Thymus (tissue), 11 donors: ENCODE results near the gene DOK1. TPM values are rescaled to one million over a fixed set of nuclear protein-coding genes. Genes with fewer than 3 reads are reported as not detected.

Experiments
- DNase-seq, 9 donors: peaks; one replicate each; pipeline ENCODE4 v3.0.0-alpha.2; 2013; ENCODE audit warnings: low spot score in 9 of 9, low read depth in 6 of 9, missing footprints in 1 of 9
- H3K27ac ChIP-seq, 2 donors: one replicate each; pipeline ENCODE4 v1.5.1; 2013; ENCODE audit warnings: control low read depth in 1 of 2, low read depth in 1 of 2, low read length in 1 of 2, mild to moderate bottlenecking in 1 of 2, moderate library complexity in 1 of 2
- H3K27me3 ChIP-seq, 2 donors: one replicate each; pipeline ENCODE4 v1.5.1; 2013; ENCODE audit warnings: low read length in 1 of 2; ENCODE audit not compliant: control insufficient read depth in 2 of 2, insufficient read depth in 1 of 2
- H3K36me3 ChIP-seq, 2 donors: one replicate each; pipeline ENCODE4 v1.5.1; 2013; ENCODE audit warnings: low read length in 1 of 2, mild to moderate bottlenecking in 1 of 2, moderate library complexity in 1 of 2; ENCODE audit not compliant: control insufficient read depth in 2 of 2, insufficient read depth in 2 of 2
- H3K4me1 ChIP-seq, 2 donors: one replicate each; pipeline ENCODE4 v1.5.1; 2013; ENCODE audit warnings: low read length in 2 of 2; ENCODE audit not compliant: control insufficient read depth in 2 of 2, insufficient read depth in 2 of 2
- H3K4me3 ChIP-seq, 2 donors: one replicate each; pipeline ENCODE4 v1.5.1; 2013; ENCODE audit warnings: low read length in 2 of 2, control low read depth in 1 of 2, mild to moderate bottlenecking in 1 of 2
- H3K9me3 ChIP-seq, 2 donors: one replicate each; pipeline ENCODE4 v1.5.1; 2013; ENCODE audit warnings: low read length in 1 of 2, mild to moderate bottlenecking in 1 of 2; ENCODE audit not compliant: control insufficient read depth in 2 of 2, insufficient read depth in 1 of 2
- whole genome bisulfite sequencing: extraction: QIAGEN DNeasy Blood & Tissue Kit; methylation state at CpG from one replicate; pipeline ENCODE4 v1.1.7; 2013; 5-methylcytosine and 5-hydroxymethylcytosine counted together
- polyA plus RNA-seq: library from polyadenylated mRNA; stranded (reverse); fragments of 200-250 nt; gene quantifications from one replicate; pipeline ENCODE4 v1.2.3, GENCODE V29; 2013
- total RNA-seq: library from RNA; stranded (reverse); fragments of 120-200 nt; gene quantifications from one replicate; pipeline ENCODE4 v1.2.4, GENCODE V29; 2013
- donor health status: healthy.

Gene DOK1
- total and polyA plus RNA-seq, 2 donors: 14.3 to 17.2 TPM

- H3K4me1 ChIP-seq: peaks cover 0 to 6% of the 10 kb centered on the region in 2 donors
- no peaks in the 10 kb centered on the region for H3K36me3 ChIP-seq
- no peak for DNase-seq
- 17% methylated on average over 7 of the region's 7 CpGs for WGBS
- H3K9me3 ChIP-seq: no peaks in the 10 kb centered on the region
- no peak overlapping the region for H3K27ac ChIP-seq
- H3K4me3 ChIP-seq: no peak overlapping the region
- H3K27me3 ChIP-seq: peaks cover 0 to 14% of the 10 kb centered on the region in 2 donors
These were observed 15.6 kb upstream of the DOK1 start for GRCh38 chr2:74538881-74539339.

GRCh38 chr2:74540291-74540690 is 14.2 kb upstream of the DOK1 start:
- DNase-seq: no peak
- Histone ChIP-seq H3K4me3 (no peak overlapping the region), H3K27ac (no peak overlapping the region), H3K4me1 (peaks cover 0 to 6% of the 10 kb centered on the region in 2 donors), H3K27me3 (peaks cover 0 to 14% of the 10 kb centered on the region in 2 donors), H3K36me3 (no peaks in the 10 kb centered on the region), H3K9me3 (no peaks in the 10 kb centered on the region)
- WGBS: 96% methylated on average over 5 of the region's 5 CpGs

DNA sequence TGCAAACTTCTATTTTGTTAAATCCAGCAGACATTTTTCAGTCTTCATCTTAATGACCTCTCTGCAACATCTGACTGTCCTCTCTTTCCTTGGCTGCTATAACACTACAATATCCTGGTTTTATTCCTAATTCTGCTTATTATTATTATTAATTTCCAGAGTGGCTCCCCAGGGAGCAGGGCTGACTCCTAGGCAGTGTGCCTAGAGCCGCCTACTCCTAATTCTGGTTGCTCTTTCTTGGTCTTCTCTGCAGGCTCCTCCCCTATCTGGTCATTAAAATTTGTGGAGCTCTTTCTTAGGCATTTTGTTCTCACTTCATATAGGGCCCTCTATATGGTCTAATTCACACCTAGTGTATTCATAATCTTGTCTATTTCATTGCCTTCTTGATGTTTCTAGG is 11.5 kb upstream of the DOK1 start:
- H3K4me3 ChIP-seq: no peak overlapping the region
- WGBS: 95% methylated on average over 1 of the region's 1 CpG
- peaks cover 10 to 32% of the 10 kb centered on the region in 2 donors for H3K27me3 ChIP-seq
- H3K36me3 ChIP-seq: no peaks in the 10 kb centered on the region
- no peaks in the 10 kb centered on the region for H3K9me3 ChIP-seq
- H3K4me1 ChIP-seq: peaks cover 0 to 3% of the 10 kb centered on the region in 2 donors
- H3K27ac ChIP-seq: no peak overlapping the region
- no peak for DNase-seq

GRCh38 chr2:74544634-74545033 is 9.9 kb upstream of the DOK1 start:
- H3K9me3 ChIP-seq: peaks cover 5 to 7% of the 10 kb centered on the region in 2 donors
- H3K27ac ChIP-seq: no peak overlapping the region
- no peak overlapping the region for H3K4me3 ChIP-seq
- peaks cover 0 to 9% of the 10 kb centered on the region in 2 donors for H3K4me1 ChIP-seq
- DNase-seq: no peak
- H3K27me3 ChIP-seq: peaks cover 25 to 38% of the 10 kb centered on the region in 2 donors
- H3K36me3 ChIP-seq: no peaks in the 10 kb centered on the region
- WGBS: 95% methylated on average over 3 of the region's 3 CpGs

DNA sequence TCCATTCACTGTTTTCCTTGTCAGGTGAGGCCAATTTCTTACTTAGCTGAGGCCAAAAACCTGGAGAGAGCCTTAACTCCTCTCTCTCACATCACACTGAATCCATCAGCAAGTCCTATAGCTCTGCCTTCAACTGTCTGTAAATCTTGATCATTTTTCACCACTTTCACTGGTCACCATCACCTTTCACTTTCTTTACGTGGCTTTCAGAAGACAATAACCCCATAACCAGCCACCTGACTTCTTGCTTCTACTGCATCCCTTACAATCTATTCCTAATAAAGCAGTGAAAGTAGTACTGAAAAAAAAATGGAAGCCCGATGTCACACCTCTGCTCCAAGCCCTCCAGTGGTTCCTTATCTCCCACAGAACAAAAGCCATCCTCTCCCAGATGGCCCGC is 8.5 kb upstream of the DOK1 start:
- DNase-seq: no peak
- WGBS: 95% methylated on average over 3 of the region's 3 CpGs
- Histone ChIP-seq H3K9me3 (peaks cover 5 to 7% of the 10 kb centered on the region in 2 donors), H3K36me3 (no peaks in the 10 kb centered on the region), H3K4me1 (peaks cover 0 to 10% of the 10 kb centered on the region in 2 donors), H3K27me3 (peaks cover 37 to 51% of the 10 kb centered on the region in 2 donors), H3K4me3 (no peak overlapping the region), H3K27ac (no peak overlapping the region)

- no peak for DNase-seq
- H3K4me1 ChIP-seq: peaks cover 0 to 18% of the 10 kb centered on the region in 2 donors
- peak overlapping the region in 1 of 2 donors; percentile 36 for H3K4me3 ChIP-seq
- H3K27me3 ChIP-seq: peaks cover 52 to 75% of the 10 kb centered on the region in 2 donors
- 36% methylated on average over 26 of the region's 26 CpGs for WGBS
- no peak overlapping the region for H3K27ac ChIP-seq
- H3K9me3 ChIP-seq: peaks cover 5 to 7% of the 10 kb centered on the region in 2 donors
- H3K36me3 ChIP-seq: no peaks in the 10 kb centered on the region
These were observed 6.1 kb upstream of the DOK1 start for GRCh38 chr2:74548285-74548899.

- 3% methylated on average over 85 of the region's 85 CpGs for WGBS
These were observed 5.4 kb upstream of the DOK1 start for GRCh38 chr2:74548900-74549826.

GRCh38 chr2:74550231-74550630 is 4.3 kb upstream of the DOK1 start:
- Histone ChIP-seq H3K9me3 (peaks cover 5 to 7% of the 10 kb centered on the region in 2 donors), H3K27ac (no peak overlapping the region), H3K27me3 (peaks cover 56 to 92% of the 10 kb centered on the region in 2 donors), H3K4me1 (peaks cover 4 to 29% of the 10 kb centered on the region in 2 donors), H3K4me3 (no peak overlapping the region), H3K36me3 (no peaks in the 10 kb centered on the region)
- no peak for DNase-seq
- WGBS: 95% methylated on average over 7 of the region's 7 CpGs

More at GRCh38 chr2:74548900-74549826, 5.4 kb upstream of the DOK1 start:
- H3K36me3 ChIP-seq: no peaks in the 10 kb centered on the region
- DNase-seq: no peak
- no peak overlapping the region for H3K27ac ChIP-seq
- peak overlapping the region; percentile 25 to 36 for H3K4me3 ChIP-seq
- H3K27me3 ChIP-seq: peaks cover 56 to 83% of the 10 kb centered on the region in 2 donors
- H3K9me3 ChIP-seq: peaks cover 5 to 7% of the 10 kb centered on the region in 2 donors
- peaks cover 3 to 26% of the 10 kb centered on the region in 2 donors for H3K4me1 ChIP-seq

- H3K4me1 ChIP-seq: peaks cover 7 to 37% of the 10 kb centered on the region in 2 donors
These were observed 3.0 kb upstream of the DOK1 start for GRCh38 chr2:74551530-74551929.

More at GRCh38 chr2:74551530-74551929, 3.0 kb upstream of the DOK1 start:
- Histone ChIP-seq H3K27ac (no peak overlapping the region), H3K9me3 (peaks cover 5 to 7% of the 10 kb centered on the region in 2 donors), H3K36me3 (no peaks in the 10 kb centered on the region), H3K4me3 (no peak overlapping the region), H3K27me3 (peaks cover 52 to 95% of the 10 kb centered on the region in 2 donors)
- DNase-seq: no peak
